ENCODE results near the gene MAL.
A peak's percentile ranks its signal among the peaks of the same experiment; 100 is the strongest.

GRCh38 chr2:95043300-95044093, 18.0 kb downstream of the MAL start:
- TF ChIP-seq CTCF (IDR thresholded peaks at IDR 0.05): no peak
- no peak for TF ChIP-seq POLR2A (IDR thresholded peaks at IDR 0.05)
- peak in 1 of 2 donors; percentile 56 for TF ChIP-seq EP300 (IDR thresholded peaks at IDR 0.05)

Data from tibial nerve (tissue), 4 donors.